Activated CD8-positive, alpha-beta memory T cell treated with anti-CD3 and anti-CD28 coated beads, Interleukin-2, amount 10 ng/mL, durations not matched to agents 7 days and 5 days (primary cell): ENCODE results near the gene VAC14. TPM values are rescaled to one million over a fixed set of nuclear protein-coding genes. Genes with fewer than 3 reads are reported as not detected.

Experiments
- ATAC-seq: fragments of 150-1000 bp; cut with Tn5 transposase; one replicate; pipeline ENCODE4 v1.10.0; 2021; ENCODE audit warnings: moderate library complexity
- CTCF ChIA-PET: fragments of 350-600 bp; sonication (Branson Sonifier 250); formaldehyde crosslinking; loops from one replicate; lab custom pipeline; 2021; ENCODE audit warnings: antibody characterized with exemption; lab: Charles Lee
- DNase-seq: peaks from one replicate; pipeline ENCODE4 v3.0.0-alpha.2; 2020
- H3K27ac Mint-ChIP-seq: one replicate; pipeline ENCODE4 v1.8.0; 2021; ENCODE audit warnings: mild to moderate bottlenecking, mixed read lengths
- H3K27me3 Mint-ChIP-seq: one replicate; pipeline ENCODE4 v1.8.0; 2021; ENCODE audit warnings: mixed read lengths
- H3K36me3 Mint-ChIP-seq: one replicate; pipeline ENCODE4 v1.8.0; 2021; ENCODE audit warnings: mild to moderate bottlenecking, mixed read lengths
- H3K4me1 Mint-ChIP-seq: one replicate; pipeline ENCODE4 v1.8.0; 2021; ENCODE audit warnings: mixed read lengths
- H3K4me3 Mint-ChIP-seq: one replicate; pipeline ENCODE4 v1.8.0; 2021; ENCODE audit warnings: mild to moderate bottlenecking, moderate library complexity, mixed read lengths
- H3K9me3 Mint-ChIP-seq: one replicate; pipeline ENCODE4 v1.8.0; 2022; ENCODE audit warnings: low read depth, mixed read lengths
- total RNA-seq, 2 experiments: library from RNA; stranded (reverse); gene quantifications; one replicate each; pipeline ENCODE4 v1.2.3, GENCODE V29; 2021

VAC14 gene
- total RNA-seq, 2 experiments from 2014 or later: 36.2 to 38.6 TPM

GRCh38 chr16:70779361-70779760 is 21.6 kb downstream of the VAC14 start:
- CTCF ChIA-PET: interaction anchor here (6.6 kb wide), 1 partner anchor 9 kb away, joined by 27 read pairs; no protein-coding TSS in a partner anchor
- Mint-ChIP-seq H3K9me3 (no peaks in the 10 kb centered on the region), H3K4me1 (no peaks in the 10 kb centered on the region), H3K27ac (no peak overlapping the region), H3K36me3 (peaks cover 39% of the 10 kb centered on the region), H3K27me3 (no peaks in the 10 kb centered on the region), H3K4me3 (no peak overlapping the region)
- no peak for ATAC-seq
- no peak for DNase-seq

GRCh38 chr16:70778901-70779309 is 22.1 kb downstream of the VAC14 start:
- H3K27me3 Mint-ChIP-seq: no peaks in the 10 kb centered on the region
- CTCF ChIA-PET: no interaction called here
- no peaks in the 10 kb centered on the region for H3K9me3 Mint-ChIP-seq
- H3K36me3 Mint-ChIP-seq: peaks cover 39% of the 10 kb centered on the region
- no peak overlapping the region for H3K27ac Mint-ChIP-seq
- H3K4me1 Mint-ChIP-seq: no peaks in the 10 kb centered on the region
- DNase-seq: no peak
- H3K4me3 Mint-ChIP-seq: no peak overlapping the region
- no peak for ATAC-seq

- ATAC-seq (no peak), DNase-seq (no peak)
- Mint-ChIP-seq H3K4me1 (no peaks in the 10 kb centered on the region), H3K27ac (no peak overlapping the region), H3K27me3 (no peaks in the 10 kb centered on the region), H3K4me3 (no peak overlapping the region), H3K9me3 (no peaks in the 10 kb centered on the region), H3K36me3 (peaks cover 31% of the 10 kb centered on the region)
- CTCF ChIA-PET: no interaction called here
Measured at GRCh38 chr16:70777973-70778406, 23.0 kb downstream of the VAC14 start.

GRCh38 chr16:70777496-70777895 is 23.5 kb downstream of the VAC14 start:
- Mint-ChIP-seq H3K9me3 (no peaks in the 10 kb centered on the region), H3K36me3 (peaks cover 26% of the 10 kb centered on the region), H3K4me3 (no peak overlapping the region), H3K27me3 (no peaks in the 10 kb centered on the region), H3K4me1 (no peaks in the 10 kb centered on the region), H3K27ac (no peak overlapping the region)
- ATAC-seq (no peak), DNase-seq (no peak)
- CTCF ChIA-PET: no interaction called here

- H3K4me1 Mint-ChIP-seq: peaks cover 2% of the 10 kb centered on the region
- peaks cover 6% of the 10 kb centered on the region for H3K36me3 Mint-ChIP-seq
- H3K27ac Mint-ChIP-seq: no peak overlapping the region
- no peak for DNase-seq
- ATAC-seq: no peak
- no peaks in the 10 kb centered on the region for H3K27me3 Mint-ChIP-seq
- CTCF ChIA-PET: interaction anchor here (1.3 kb wide), 1 partner anchor 97 kb away, joined by 3 read pairs; no protein-coding TSS in a partner anchor
- H3K4me3 Mint-ChIP-seq: no peak overlapping the region
- H3K9me3 Mint-ChIP-seq: no peaks in the 10 kb centered on the region
Measured at GRCh38 chr16:70775399-70775798, 25.6 kb downstream of the VAC14 start.

- DNase-seq: no peak
- CTCF ChIA-PET: no interaction called here
- no peak for ATAC-seq
- H3K9me3 Mint-ChIP-seq: no peaks in the 10 kb centered on the region
- H3K27me3 Mint-ChIP-seq: no peaks in the 10 kb centered on the region
- H3K4me3 Mint-ChIP-seq: no peak overlapping the region
- H3K36me3 Mint-ChIP-seq: peaks cover under 1% of the 10 kb centered on the region
- peaks cover 2% of the 10 kb centered on the region for H3K4me1 Mint-ChIP-seq
- no peak overlapping the region for H3K27ac Mint-ChIP-seq
Measured at GRCh38 chr16:70774261-70774660, 26.7 kb downstream of the VAC14 start.

GRCh38 chr16:70772493-70772892 is 28.5 kb downstream of the VAC14 start:
- Mint-ChIP-seq H3K4me1 (peaks cover 2% of the 10 kb centered on the region), H3K4me3 (no peak overlapping the region), H3K27me3 (no peaks in the 10 kb centered on the region), H3K27ac (no peak overlapping the region), H3K36me3 (no peaks in the 10 kb centered on the region), H3K9me3 (no peaks in the 10 kb centered on the region)
- DNase-seq: no peak
- ATAC-seq: no peak
- CTCF ChIA-PET: interaction anchor here (1.9 to 3.9 kb wide), 5 partner anchors 28 to 105 kb away, joined by 5 to 54 read pairs (median 23); partner anchors contain the start of gene VAC14

- Mint-ChIP-seq H3K36me3 (no peaks in the 10 kb centered on the region), H3K9me3 (no peaks in the 10 kb centered on the region), H3K4me1 (peaks cover 2% of the 10 kb centered on the region), H3K4me3 (no peak overlapping the region), H3K27ac (no peak overlapping the region), H3K27me3 (no peaks in the 10 kb centered on the region)
- ATAC-seq (peak; percentile 85), DNase-seq (peak; percentile 72)
- CTCF ChIA-PET: interaction anchor here (0.7 to 3.9 kb wide), 34 partner anchors 11 to 262 kb away, joined by 3 to 54 read pairs (median 6); partner anchors contain the start of gene VAC14
Measured at GRCh38 chr16:70770626-70771552, 30.1 kb downstream of the VAC14 start.

GRCh38 chr16:70770291-70770625 is 30.7 kb downstream of the VAC14 start:
- H3K36me3 Mint-ChIP-seq: no peaks in the 10 kb centered on the region
- H3K9me3 Mint-ChIP-seq: no peaks in the 10 kb centered on the region
- no peak for DNase-seq
- H3K27ac Mint-ChIP-seq: no peak overlapping the region
- H3K4me1 Mint-ChIP-seq: peaks cover 2% of the 10 kb centered on the region
- no peaks in the 10 kb centered on the region for H3K27me3 Mint-ChIP-seq
- CTCF ChIA-PET: interaction anchor here (0.7 to 3.9 kb wide), 22 partner anchors 11 to 261 kb away, joined by 3 to 54 read pairs (median 6); no protein-coding TSS in a partner anchor
- no peak overlapping the region for H3K4me3 Mint-ChIP-seq
- no peak for ATAC-seq

GRCh38 chr16:70769761-70770160 is 31.2 kb downstream of the VAC14 start:
- ATAC-seq: no peak
- DNase-seq: no peak
- Mint-ChIP-seq H3K27ac (no peak overlapping the region), H3K4me1 (peaks cover 2% of the 10 kb centered on the region), H3K27me3 (no peaks in the 10 kb centered on the region), H3K36me3 (no peaks in the 10 kb centered on the region), H3K4me3 (no peak overlapping the region), H3K9me3 (no peaks in the 10 kb centered on the region)
- CTCF ChIA-PET: interaction anchor here (0.9 to 3.9 kb wide), 11 partner anchors 10 to 115 kb away, joined by 3 to 54 read pairs (median 19); no protein-coding TSS in a partner anchor

- H3K4me1 Mint-ChIP-seq: peaks cover 2% of the 10 kb centered on the region
- DNase-seq (no peak), ATAC-seq (no peak)
- H3K9me3 Mint-ChIP-seq: no peaks in the 10 kb centered on the region
- CTCF ChIA-PET: interaction anchor here (1.4 to 3.9 kb wide), 5 partner anchors 10 to 73 kb away, joined by 4 to 27 read pairs (median 27); no protein-coding TSS in a partner anchor
- H3K4me3 Mint-ChIP-seq: no peak overlapping the region
- no peak overlapping the region for H3K27ac Mint-ChIP-seq
- no peaks in the 10 kb centered on the region for H3K27me3 Mint-ChIP-seq
- H3K36me3 Mint-ChIP-seq: no peaks in the 10 kb centered on the region
Measured at GRCh38 chr16:70769131-70769530, 31.8 kb downstream of the VAC14 start.

- Mint-ChIP-seq H3K4me3 (no peak overlapping the region), H3K36me3 (no peaks in the 10 kb centered on the region), H3K9me3 (no peaks in the 10 kb centered on the region), H3K27me3 (no peaks in the 10 kb centered on the region), H3K27ac (peak overlapping the region; percentile 15), H3K4me1 (peaks cover 2% of the 10 kb centered on the region)
- DNase-seq: no peak
- no peak for ATAC-seq
- CTCF ChIA-PET: interaction anchor here (0.7 kb wide), 1 partner anchor 184 kb away, joined by 4 read pairs; no protein-coding TSS in a partner anchor
Measured at GRCh38 chr16:70768203-70768580, 32.8 kb downstream of the VAC14 start.

- CTCF ChIA-PET: no interaction called here
- H3K4me3 Mint-ChIP-seq: no peak overlapping the region
- ATAC-seq (no peak), DNase-seq (no peak)
- no peaks in the 10 kb centered on the region for H3K9me3 Mint-ChIP-seq
- H3K4me1 Mint-ChIP-seq: peaks cover 2% of the 10 kb centered on the region
- no peaks in the 10 kb centered on the region for H3K36me3 Mint-ChIP-seq
- H3K27ac Mint-ChIP-seq: peak overlapping the region; percentile 15
- H3K27me3 Mint-ChIP-seq: no peaks in the 10 kb centered on the region
Measured at GRCh38 chr16:70767377-70768202, 33.4 kb downstream of the VAC14 start.
